Caco-2 (cell line): ENCODE data around the gene PIP4K2C. TPM values are rescaled to one million over a fixed set of nuclear protein-coding genes. Genes with fewer than 3 reads are reported as not detected.

Experiments used
- BruUV-seq: library from RNA; stranded (reverse); fragments of 400-500 nt; replicated peaks from 2 replicates; lab custom pipeline; 2021; lab: Mats Ljungman, UMichigan
- CTCF ChIA-PET: fragments of 300-600 bp; sonication (Branson Sonifier 250); formaldehyde crosslinking; loops from one replicate; lab custom pipeline; 2022; ENCODE audit warnings: antibody characterized with exemption; lab: Charles Lee
- POLR2A ChIA-PET: fragments of 300-600 bp; sonication (Branson Sonifier 250); formaldehyde crosslinking; loops from one replicate; lab custom pipeline; 2022; ENCODE audit warnings: antibody characterized with exemption; lab: Charles Lee
- DNase-seq, 2 experiments: peaks; one replicate each; pipeline versions ENCODE4 v3.0.0 to v3.0.0-alpha.2; 2020 to 2022
- H3K27me3 ChIP-seq: replicated peaks from 2 replicates; pipeline ENCODE4 v1.6.0; 2011; ENCODE audit warnings: low read length; ENCODE audit not compliant: control insufficient read depth, insufficient read depth
- H3K36me3 ChIP-seq: 2 replicates; pipeline ENCODE4 v1.5.1; 2011; ENCODE audit warnings: low read length; ENCODE audit not compliant: control insufficient read depth, insufficient read depth
- H3K4me1 ChIP-seq: fragments of 250-450 bp; sonication (Bioruptor Pico); 2 replicates; pipeline ENCODE4 v1.5.1; 2020; ENCODE audit warnings: mild to moderate bottlenecking
- H3K4me3 ChIP-seq: 2 replicates; pipeline ENCODE4 v1.5.1; 2011; ENCODE audit warnings: low read depth, mild to moderate bottlenecking, control low read depth, low read length
- H3K9me3 ChIP-seq: fragments of 250-450 bp; sonication (Bioruptor Pico); 2 replicates; pipeline ENCODE4 v1.5.1; 2020; ENCODE audit warnings: mild to moderate bottlenecking, moderate library complexity
- H3K27ac Mint-ChIP-seq: one replicate; pipeline ENCODE4 v1.8.0; 2022; ENCODE audit warnings: mixed read lengths; ENCODE audit not compliant: unreplicated experiment
- H3K27me3 Mint-ChIP-seq: one replicate; pipeline ENCODE4 v1.8.0; 2022; ENCODE audit warnings: mixed read lengths; ENCODE audit not compliant: insufficient read depth, unreplicated experiment
- H3K36me3 Mint-ChIP-seq: one replicate; pipeline ENCODE4 v1.8.0; 2022; ENCODE audit warnings: mild to moderate bottlenecking, mixed read lengths; ENCODE audit not compliant: insufficient read depth, unreplicated experiment
- H3K4me1 Mint-ChIP-seq: one replicate; pipeline ENCODE4 v1.8.0; 2022; ENCODE audit warnings: low read depth, mixed read lengths; ENCODE audit not compliant: unreplicated experiment
- H3K4me3 Mint-ChIP-seq: one replicate; pipeline ENCODE4 v1.8.0; 2022; ENCODE audit warnings: mild to moderate bottlenecking, moderate library complexity, mixed read lengths; ENCODE audit not compliant: unreplicated experiment
- H3K9me3 Mint-ChIP-seq: one replicate; pipeline ENCODE4 v1.8.0; 2022; ENCODE audit warnings: mixed read lengths; ENCODE audit not compliant: unreplicated experiment
- intact Hi-C: fragments of 100-400 bp; cut with micrococcal nuclease; formaldehyde crosslinking; loops from one replicate; pipeline ENCODE4 v1.10.0; 2022; ENCODE audit not compliant: unreplicated experiment
- total RNA-seq: library from RNA; stranded (reverse); gene quantifications from 2 replicates; pipeline ENCODE4 v1.2.3, GENCODE V29; 2022
- TF ChIP-seq, protein P1 (sequence below), 2 experiments: fragments of 200-600 bp in 1 of 2; IDR thresholded peaks; 1 replicate in 1 of 2; 2 replicates in 1 of 2; pipeline versions ENCODE4 v1.5.1 to v1.8.0; 2011 to 2022; ENCODE audit warnings: antibody characterized with exemption in 1 of 2, control low read depth in 1 of 2, inconsistent platforms in 1 of 2, low read depth in 1 of 2, low read length in 1 of 2, mild to moderate bottlenecking in 1 of 2, moderate library complexity in 1 of 2; ENCODE audit not compliant: insufficient read depth in 1 of 2, severe bottlenecking in 1 of 2, unreplicated experiment in 1 of 2

The PIP4K2C gene
- total RNA-seq, 1 experiment from 2014 or later, result 48.0 TPM

DNA sequence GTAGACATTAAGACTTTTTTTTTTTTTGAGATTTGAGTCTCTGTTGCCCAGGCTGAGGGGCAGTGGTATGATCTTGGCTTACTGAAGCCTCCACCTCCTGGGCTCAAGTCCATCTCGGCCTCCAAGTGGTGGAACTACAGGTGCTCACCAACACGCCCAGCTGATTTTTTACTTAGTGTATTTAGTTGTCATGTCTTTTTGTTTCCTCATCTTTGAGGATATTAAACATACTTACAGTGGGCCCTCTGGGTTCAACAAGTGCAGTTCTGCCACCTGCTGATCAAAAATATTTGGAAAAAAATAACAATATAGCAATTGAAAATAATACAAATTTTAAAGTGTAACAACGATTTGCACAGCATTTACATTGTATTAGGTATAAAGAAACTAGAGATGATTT is 46.4 kb downstream of the PIP4K2C start:
- TF ChIP-seq, protein P1, sequence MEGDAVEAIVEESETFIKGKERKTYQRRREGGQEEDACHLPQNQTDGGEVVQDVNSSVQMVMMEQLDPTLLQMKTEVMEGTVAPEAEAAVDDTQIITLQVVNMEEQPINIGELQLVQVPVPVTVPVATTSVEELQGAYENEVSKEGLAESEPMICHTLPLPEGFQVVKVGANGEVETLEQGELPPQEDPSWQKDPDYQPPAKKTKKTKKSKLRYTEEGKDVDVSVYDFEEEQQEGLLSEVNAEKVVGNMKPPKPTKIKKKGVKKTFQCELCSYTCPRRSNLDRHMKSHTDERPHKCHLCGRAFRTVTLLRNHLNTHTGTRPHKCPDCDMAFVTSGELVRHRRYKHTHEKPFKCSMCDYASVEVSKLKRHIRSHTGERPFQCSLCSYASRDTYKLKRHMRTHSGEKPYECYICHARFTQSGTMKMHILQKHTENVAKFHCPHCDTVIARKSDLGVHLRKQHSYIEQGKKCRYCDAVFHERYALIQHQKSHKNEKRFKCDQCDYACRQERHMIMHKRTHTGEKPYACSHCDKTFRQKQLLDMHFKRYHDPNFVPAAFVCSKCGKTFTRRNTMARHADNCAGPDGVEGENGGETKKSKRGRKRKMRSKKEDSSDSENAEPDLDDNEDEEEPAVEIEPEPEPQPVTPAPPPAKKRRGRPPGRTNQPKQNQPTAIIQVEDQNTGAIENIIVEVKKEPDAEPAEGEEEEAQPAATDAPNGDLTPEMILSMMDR (IDR thresholded peaks at IDR 0.05; ENCODE audit: insufficient read depth in 1 of 2, low read depth in 1 of 2, low read length in 1 of 2, severe bottlenecking in 1 of 2, unreplicated experiment in 1 of 2), result no peak
- H3K36me3 Mint-ChIP-seq, result no peaks in the 10 kb centered on the region
- CTCF ChIA-PET, result no interaction called here
- DNase-seq, result no peak
- BruUV-seq, result no TSS peak
- POLR2A ChIA-PET, result no interaction called here
- H3K27ac Mint-ChIP-seq, result no peak overlapping the region
- H3K9me3 Mint-ChIP-seq, result no peaks in the 10 kb centered on the region
- H3K4me3 ChIP-seq, result no peak overlapping the region
- no peaks in the 10 kb centered on the region for H3K27me3 Mint-ChIP-seq
- no peaks in the 10 kb centered on the region for H3K4me1 ChIP-seq
- intact Hi-C loops, result no loop called here
- H3K9me3 ChIP-seq, result no peaks in the 10 kb centered on the region
- no peaks in the 10 kb centered on the region for H3K36me3 ChIP-seq
- peaks cover 5% of the 10 kb centered on the region for H3K4me1 Mint-ChIP-seq
- no peaks in the 10 kb centered on the region for H3K27me3 ChIP-seq
- H3K4me3 Mint-ChIP-seq, result no peak overlapping the region

DNA sequence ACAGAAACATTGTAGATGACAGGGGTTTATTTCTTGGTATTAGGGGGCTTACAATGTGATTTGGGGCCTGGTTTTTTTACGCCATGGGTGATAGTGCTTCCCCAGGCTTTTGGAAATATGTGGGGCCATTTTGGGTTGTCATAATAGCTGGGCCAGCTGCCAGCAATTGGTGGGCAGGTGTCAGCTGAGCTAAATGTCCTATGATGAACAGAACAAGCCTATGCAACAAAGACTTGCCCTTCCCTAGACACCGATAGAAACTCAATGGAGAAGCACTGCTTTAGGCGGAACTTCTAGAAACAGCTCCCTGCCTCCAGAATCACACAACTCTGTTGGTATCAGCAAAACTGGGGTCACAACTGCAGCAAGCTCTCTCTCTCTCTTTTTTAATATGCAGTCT is 47.1 kb downstream of the PIP4K2C start:
- no TSS peak for BruUV-seq
- H3K27ac Mint-ChIP-seq, result no peak overlapping the region
- POLR2A ChIA-PET, result no interaction called here
- no peaks in the 10 kb centered on the region for H3K27me3 Mint-ChIP-seq
- DNase-seq, result no peak
- H3K9me3 ChIP-seq, result no peaks in the 10 kb centered on the region
- CTCF ChIA-PET, result interaction anchor here (0.5 to 0.8 kb wide), 2 partner anchors 55 to 101 kb away, joined by 3 read pairs; no protein-coding TSS in a partner anchor
- peaks cover 5% of the 10 kb centered on the region for H3K4me1 Mint-ChIP-seq
- no peaks in the 10 kb centered on the region for H3K27me3 ChIP-seq
- H3K9me3 Mint-ChIP-seq, result no peaks in the 10 kb centered on the region
- intact Hi-C loops, result no loop called here
- H3K36me3 ChIP-seq, result no peaks in the 10 kb centered on the region
- H3K4me3 ChIP-seq, result no peak overlapping the region
- H3K4me1 ChIP-seq, result no peaks in the 10 kb centered on the region
- H3K4me3 Mint-ChIP-seq, result no peak overlapping the region
- TF ChIP-seq, protein P1 (IDR thresholded peaks at IDR 0.05; ENCODE audit: insufficient read depth in 1 of 2, low read depth in 1 of 2, low read length in 1 of 2, severe bottlenecking in 1 of 2, unreplicated experiment in 1 of 2), result no peak
- H3K36me3 Mint-ChIP-seq, result no peaks in the 10 kb centered on the region

DNA sequence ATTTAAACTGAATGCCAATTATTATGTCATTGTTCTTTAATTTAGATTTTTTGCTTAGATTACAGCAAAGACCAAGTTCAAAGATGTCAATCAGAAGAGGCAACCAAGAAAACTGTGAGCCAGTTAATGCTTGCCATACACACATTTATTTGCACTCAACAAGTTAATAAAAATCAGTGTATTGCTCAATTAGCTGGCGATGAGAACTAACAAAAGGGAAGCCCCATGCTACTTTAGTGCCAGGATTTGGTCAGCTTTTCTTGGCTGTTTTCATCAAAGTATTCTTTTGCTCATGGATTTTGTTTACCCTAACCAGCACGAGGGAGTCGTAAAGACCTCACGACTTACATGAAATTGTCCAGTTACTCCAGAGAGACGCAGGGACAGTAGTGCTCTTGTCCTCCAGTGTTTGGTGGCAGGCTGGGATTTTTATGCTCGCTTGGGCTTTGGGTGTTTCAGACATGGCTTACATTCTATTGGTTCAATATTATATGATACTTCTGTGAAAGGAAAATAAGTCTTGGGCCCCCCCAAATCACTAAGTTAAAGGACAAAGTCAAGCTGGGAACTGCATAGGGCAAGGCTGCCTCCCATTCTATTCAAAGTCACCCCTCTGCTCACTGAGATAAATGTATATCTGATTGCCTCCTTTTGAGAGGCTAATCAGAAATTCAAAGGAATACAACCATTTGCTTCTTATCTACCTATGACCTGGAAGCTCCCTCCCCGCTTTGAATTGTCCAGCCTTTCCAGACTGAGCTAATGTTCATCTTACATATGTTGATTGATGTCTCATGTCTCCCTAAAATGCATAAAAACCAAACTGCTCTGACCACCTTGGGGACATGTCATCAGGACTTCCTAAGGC is 49.4 kb downstream of the PIP4K2C start:
- intact Hi-C loops, result no loop called here
- Histone ChIP-seq H3K4me1 (no peaks in the 10 kb centered on the region), H3K36me3 (no peaks in the 10 kb centered on the region), H3K4me3 (no peak overlapping the region), H3K27me3 (no peaks in the 10 kb centered on the region), H3K9me3 (peaks cover 5% of the 10 kb centered on the region)
- no peaks in the 10 kb centered on the region for H3K4me1 Mint-ChIP-seq
- H3K36me3 Mint-ChIP-seq, result no peaks in the 10 kb centered on the region
- H3K27ac Mint-ChIP-seq, result no peak overlapping the region
- H3K27me3 Mint-ChIP-seq, result no peaks in the 10 kb centered on the region
- no TSS peak for BruUV-seq
- H3K9me3 Mint-ChIP-seq, result no peaks in the 10 kb centered on the region
- ChIA-PET CTCF (no interaction called here), POLR2A (no interaction called here)
- DNase-seq, result no peak
- TF ChIP-seq, protein P1 (IDR thresholded peaks at IDR 0.05; ENCODE audit: insufficient read depth in 1 of 2, low read depth in 1 of 2, low read length in 1 of 2, severe bottlenecking in 1 of 2, unreplicated experiment in 1 of 2), result no peak
- no peak overlapping the region for H3K4me3 Mint-ChIP-seq
